Peyer's patch (tissue), 4 donors: ENCODE results near the gene ITGAV.

Source experiments
- CTCF ChIP-seq, 6 experiments: fragments of 450-650 bp in 4 of 6; fragments of 200-600 bp in 2 of 6; sonication (generic) in 1 of 6; IDR thresholded peaks; one replicate each; pipeline ENCODE4 v1.5.1; 2017 to 2019; ENCODE audit warnings: antibody characterized with exemption in 6 of 6, mild to moderate bottlenecking in 3 of 6, moderate library complexity in 1 of 6
- POLR2A ChIP-seq, 2 donors: fragments of 450-650 bp; IDR thresholded peaks; one replicate each; pipeline ENCODE4 v1.5.1; 2017; ENCODE audit warnings: antibody characterized with exemption in 2 of 2, mild to moderate bottlenecking in 2 of 2, moderate library complexity in 2 of 2

- TF ChIP-seq CTCF (IDR thresholded peaks at IDR 0.05) (no peak), POLR2A (IDR thresholded peaks at IDR 0.05) (no peak)
These were observed 28.2 kb upstream of the ITGAV start for GRCh38 chr2:186561467-186562208.
